ENCODE data around the gene NFKB1. TPM values are rescaled to one million over a fixed set of nuclear protein-coding genes. Genes with fewer than 3 reads are reported as not detected.

Gene NFKB1
- total and polyA plus RNA-seq, 10 of the 15 experiments (the other 5 are each of a cell fraction or from before 2014, with no cell fraction given) = 8.7 to 110 (median 57.3) TPM

DNA sequence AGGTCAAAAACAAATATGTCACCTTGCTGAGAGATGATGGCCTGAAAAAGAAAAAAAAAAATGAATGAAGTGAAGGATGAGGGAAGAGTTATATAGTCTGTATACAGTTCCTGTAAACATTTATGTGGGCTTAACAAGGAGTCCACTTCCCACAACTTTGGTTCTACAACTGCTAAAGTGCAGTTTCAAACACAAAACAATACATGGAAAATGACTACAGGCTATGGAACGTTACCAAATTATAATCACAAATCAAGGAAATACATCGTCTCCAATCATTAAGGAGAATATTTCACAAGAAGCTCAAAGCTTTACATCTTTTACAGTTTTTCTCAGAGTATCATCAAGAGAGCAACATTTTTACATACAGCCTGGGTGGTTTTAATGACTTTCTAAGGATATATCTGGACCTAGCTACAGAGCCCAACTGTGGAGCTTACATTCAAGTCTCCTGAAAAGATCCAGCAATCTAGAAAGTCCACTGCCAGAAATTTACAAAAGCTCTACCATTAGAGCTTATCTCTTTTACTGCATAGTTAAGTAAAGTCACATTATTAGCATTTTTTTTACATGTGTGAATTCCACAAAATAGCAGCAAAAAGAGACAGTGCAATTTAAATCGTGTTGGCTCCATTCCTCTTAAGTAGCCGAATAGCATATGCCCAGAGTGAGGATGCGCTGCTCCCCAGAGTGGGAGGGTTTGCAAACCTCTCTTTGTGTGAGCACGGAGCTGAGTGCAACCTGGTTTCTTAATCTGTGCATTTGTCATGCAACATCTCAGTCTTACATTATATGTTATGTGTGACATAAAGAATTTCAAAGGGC is 131.3 kb downstream of the NFKB1 start:
- intact Hi-C loops (cut with micrococcal nuclease; ENCODE audit: unreplicated experiment) (no loop called here), in situ Hi-C loops (cut with MboI) (loop anchor here (25.0 kb wide), 1 partner anchor 1155 kb away; no protein-coding TSS in a partner anchor)
- FAIRE-seq = no peak
- no peak for DNase-seq (ENCODE audit: low read depth, low spot score)
- ChIA-PET RAD21 (ENCODE audit: unreplicated experiment) (interaction anchor here (1.4 kb wide), 1 partner anchor 377 kb away, joined by 4 read pairs; no protein-coding TSS in a partner anchor), SMC1A (ENCODE audit: uncharacterized antibody, unreplicated experiment) (interaction anchor here (0.7 to 0.9 kb wide), 3 partner anchors 10 to 460 kb away, joined by 3 read pairs; no protein-coding TSS in a partner anchor), POLR2A (no interaction called here), CTCF (interaction anchor here (0.6 to 2.6 kb wide), 6 partner anchors 8 to 460 kb away, joined by 3 to 12 read pairs (median 4); no protein-coding TSS in a partner anchor)
- Histone ChIP-seq H3K4me3 (no peak overlapping the region), H3K9me3 (replicated peaks; ENCODE audit: control insufficient read depth, insufficient read depth, low read length) (no peaks in the 10 kb centered on the region), H2AFZ (ENCODE audit: control insufficient read depth, low read depth, low read length) (no peak overlapping the region), H3K79me2 (ENCODE audit: control insufficient read depth, insufficient read depth, low read length) (no peaks in the 10 kb centered on the region), H3K27ac (ENCODE audit: control insufficient read depth, insufficient read depth) (no peak overlapping the region), H3K9ac (ENCODE audit: control insufficient read depth, insufficient read depth, low read length) (no peak overlapping the region), H3K4me1 (ENCODE audit: control insufficient read depth, insufficient read depth, low read length) (no peaks in the 10 kb centered on the region), H3K4me2 (ENCODE audit: control insufficient read depth, insufficient read depth) (no peak overlapping the region), H4K20me1 (ENCODE audit: control insufficient read depth, insufficient read depth) (no peaks in the 10 kb centered on the region), H3K27me3 (replicated peaks in 1 of 2; ENCODE audit: control insufficient read depth in 2 of 2, insufficient read depth in 2 of 2, low read length in 1 of 2) (no peaks in the 10 kb centered on the region), H3K36me3 (ENCODE audit: control insufficient read depth in 2 of 2, insufficient read depth in 2 of 2, low read length in 1 of 2) (peaks cover 0 to 17% of the 10 kb centered on the region in 2 experiments; a peak in 3 of 4 replicates)
- 89% methylated on average over 6 of the region's 6 CpGs for WGBS (ENCODE audit: insufficient coverage, insufficient replicate concordance, low lambda C conversion rate, missing lambda C conversion rate)
- BruUV-seq (replicated peaks) = no TSS peak
- no peak for ATAC-seq
- TF ChIP-seq ASH2L (IDR thresholded peaks at IDR 0.05; ENCODE audit: borderline replicate concordance, low read depth) (no peak), TCF3 (IDR thresholded peaks at IDR 0.05; ENCODE audit: borderline replicate concordance, insufficient read depth, low read depth, low read length) (no peak), DPF2 (IDR thresholded peaks at IDR 0.05) (no peak), FOS (IDR thresholded peaks at IDR 0.05; ENCODE audit: borderline replicate concordance, extremely low read depth, insufficient read length) (no peak), ZNF592 (IDR thresholded peaks at IDR 0.05) (no peak), ZNF274 (IDR thresholded peaks at IDR 0.05; ENCODE audit: insufficient read depth, insufficient read length) (no peak)
- TF ChIP-seq, protein P1, sequence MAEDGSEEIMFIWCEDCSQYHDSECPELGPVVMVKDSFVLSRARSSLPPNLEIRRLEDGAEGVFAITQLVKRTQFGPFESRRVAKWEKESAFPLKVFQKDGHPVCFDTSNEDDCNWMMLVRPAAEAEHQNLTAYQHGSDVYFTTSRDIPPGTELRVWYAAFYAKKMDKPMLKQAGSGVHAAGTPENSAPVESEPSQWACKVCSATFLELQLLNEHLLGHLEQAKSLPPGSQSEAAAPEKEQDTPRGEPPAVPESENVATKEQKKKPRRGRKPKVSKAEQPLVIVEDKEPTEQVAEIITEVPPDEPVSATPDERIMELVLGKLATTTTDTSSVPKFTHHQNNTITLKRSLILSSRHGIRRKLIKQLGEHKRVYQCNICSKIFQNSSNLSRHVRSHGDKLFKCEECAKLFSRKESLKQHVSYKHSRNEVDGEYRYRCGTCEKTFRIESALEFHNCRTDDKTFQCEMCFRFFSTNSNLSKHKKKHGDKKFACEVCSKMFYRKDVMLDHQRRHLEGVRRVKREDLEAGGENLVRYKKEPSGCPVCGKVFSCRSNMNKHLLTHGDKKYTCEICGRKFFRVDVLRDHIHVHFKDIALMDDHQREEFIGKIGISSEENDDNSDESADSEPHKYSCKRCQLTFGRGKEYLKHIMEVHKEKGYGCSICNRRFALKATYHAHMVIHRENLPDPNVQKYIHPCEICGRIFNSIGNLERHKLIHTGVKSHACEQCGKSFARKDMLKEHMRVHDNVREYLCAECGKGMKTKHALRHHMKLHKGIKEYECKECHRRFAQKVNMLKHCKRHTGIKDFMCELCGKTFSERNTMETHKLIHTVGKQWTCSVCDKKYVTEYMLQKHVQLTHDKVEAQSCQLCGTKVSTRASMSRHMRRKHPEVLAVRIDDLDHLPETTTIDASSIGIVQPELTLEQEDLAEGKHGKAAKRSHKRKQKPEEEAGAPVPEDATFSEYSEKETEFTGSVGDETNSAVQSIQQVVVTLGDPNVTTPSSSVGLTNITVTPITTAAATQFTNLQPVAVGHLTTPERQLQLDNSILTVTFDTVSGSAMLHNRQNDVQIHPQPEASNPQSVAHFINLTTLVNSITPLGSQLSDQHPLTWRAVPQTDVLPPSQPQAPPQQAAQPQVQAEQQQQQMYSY (CRISPR knock-in tag; IDR thresholded peaks at IDR 0.05) = no peak
- TF ChIP-seq, protein P2, sequence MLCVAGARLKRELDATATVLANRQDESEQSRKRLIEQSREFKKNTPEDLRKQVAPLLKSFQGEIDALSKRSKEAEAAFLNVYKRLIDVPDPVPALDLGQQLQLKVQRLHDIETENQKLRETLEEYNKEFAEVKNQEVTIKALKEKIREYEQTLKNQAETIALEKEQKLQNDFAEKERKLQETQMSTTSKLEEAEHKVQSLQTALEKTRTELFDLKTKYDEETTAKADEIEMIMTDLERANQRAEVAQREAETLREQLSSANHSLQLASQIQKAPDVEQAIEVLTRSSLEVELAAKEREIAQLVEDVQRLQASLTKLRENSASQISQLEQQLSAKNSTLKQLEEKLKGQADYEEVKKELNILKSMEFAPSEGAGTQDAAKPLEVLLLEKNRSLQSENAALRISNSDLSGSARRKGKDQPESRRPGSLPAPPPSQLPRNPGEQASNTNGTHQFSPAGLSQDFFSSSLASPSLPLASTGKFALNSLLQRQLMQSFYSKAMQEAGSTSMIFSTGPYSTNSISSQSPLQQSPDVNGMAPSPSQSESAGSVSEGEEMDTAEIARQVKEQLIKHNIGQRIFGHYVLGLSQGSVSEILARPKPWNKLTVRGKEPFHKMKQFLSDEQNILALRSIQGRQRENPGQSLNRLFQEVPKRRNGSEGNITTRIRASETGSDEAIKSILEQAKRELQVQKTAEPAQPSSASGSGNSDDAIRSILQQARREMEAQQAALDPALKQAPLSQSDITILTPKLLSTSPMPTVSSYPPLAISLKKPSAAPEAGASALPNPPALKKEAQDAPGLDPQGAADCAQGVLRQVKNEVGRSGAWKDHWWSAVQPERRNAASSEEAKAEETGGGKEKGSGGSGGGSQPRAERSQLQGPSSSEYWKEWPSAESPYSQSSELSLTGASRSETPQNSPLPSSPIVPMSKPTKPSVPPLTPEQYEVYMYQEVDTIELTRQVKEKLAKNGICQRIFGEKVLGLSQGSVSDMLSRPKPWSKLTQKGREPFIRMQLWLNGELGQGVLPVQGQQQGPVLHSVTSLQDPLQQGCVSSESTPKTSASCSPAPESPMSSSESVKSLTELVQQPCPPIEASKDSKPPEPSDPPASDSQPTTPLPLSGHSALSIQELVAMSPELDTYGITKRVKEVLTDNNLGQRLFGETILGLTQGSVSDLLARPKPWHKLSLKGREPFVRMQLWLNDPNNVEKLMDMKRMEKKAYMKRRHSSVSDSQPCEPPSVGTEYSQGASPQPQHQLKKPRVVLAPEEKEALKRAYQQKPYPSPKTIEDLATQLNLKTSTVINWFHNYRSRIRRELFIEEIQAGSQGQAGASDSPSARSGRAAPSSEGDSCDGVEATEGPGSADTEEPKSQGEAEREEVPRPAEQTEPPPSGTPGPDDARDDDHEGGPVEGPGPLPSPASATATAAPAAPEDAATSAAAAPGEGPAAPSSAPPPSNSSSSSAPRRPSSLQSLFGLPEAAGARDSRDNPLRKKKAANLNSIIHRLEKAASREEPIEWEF (IDR thresholded peaks at IDR 0.05; ENCODE audit: insufficient replicate concordance, low read depth, low read length) = no peak
